Activated CD4-positive, alpha-beta T cell treated with anti-CD3 and anti-CD28 coated beads, Interleukin-2, amount 50 U/mL, for 24 hours (primary cell): ENCODE measurements around the gene PTK7.

Experiments
- DNase-seq, 2 donors: peaks; one replicate each; pipeline ENCODE4 v3.0.0-alpha.2; 2020; ENCODE audit warnings: low read depth in 1 of 2, low spot score in 1 of 2

The PTK7 gene

GRCh38 chr6:43086022-43086658 lies 10.0 kb downstream of the PTK7 start:
- DNase-seq, result no peak

GRCh38 chr6:43088654-43089056 lies 12.5 kb downstream of the PTK7 start:
- DNase-seq, result no peak

GRCh38 chr6:43089467-43089866 lies 13.4 kb downstream of the PTK7 start:
- DNase-seq, result no peak

DNA sequence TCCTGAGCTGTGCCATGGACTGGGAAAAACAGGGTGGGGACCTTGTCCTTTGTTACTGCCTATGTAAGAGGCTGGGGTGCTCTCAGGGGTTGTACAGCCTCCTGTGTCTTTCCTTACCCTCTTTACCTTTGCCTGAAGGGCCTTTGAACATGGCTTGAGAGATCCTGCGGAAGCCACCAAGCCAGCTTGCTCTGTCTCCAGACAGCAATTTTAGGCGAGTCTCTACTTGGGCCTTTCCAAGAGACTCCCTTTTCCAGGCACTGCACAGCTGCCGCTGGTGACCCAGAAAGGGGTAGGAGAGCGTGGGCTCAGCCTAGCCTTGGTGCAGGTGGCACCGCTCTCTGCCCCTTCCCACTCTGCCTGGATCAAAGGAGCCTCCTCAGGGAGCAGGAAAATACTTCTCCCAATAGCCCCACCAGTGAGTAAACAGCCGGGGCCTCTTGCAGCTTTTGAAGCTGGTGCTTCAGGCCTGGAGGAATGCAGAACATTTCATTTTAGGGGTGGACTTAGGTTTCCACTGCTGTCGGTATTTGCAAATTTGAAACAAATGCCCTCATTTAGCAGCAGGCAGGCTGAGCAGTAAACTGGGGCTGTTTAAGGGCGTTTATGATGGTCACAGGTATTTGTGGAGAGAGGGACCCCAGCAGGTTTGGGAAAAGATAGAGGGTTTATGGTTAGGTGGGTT lies 13.9 kb downstream of the PTK7 start:
- no peak for DNase-seq

DNA sequence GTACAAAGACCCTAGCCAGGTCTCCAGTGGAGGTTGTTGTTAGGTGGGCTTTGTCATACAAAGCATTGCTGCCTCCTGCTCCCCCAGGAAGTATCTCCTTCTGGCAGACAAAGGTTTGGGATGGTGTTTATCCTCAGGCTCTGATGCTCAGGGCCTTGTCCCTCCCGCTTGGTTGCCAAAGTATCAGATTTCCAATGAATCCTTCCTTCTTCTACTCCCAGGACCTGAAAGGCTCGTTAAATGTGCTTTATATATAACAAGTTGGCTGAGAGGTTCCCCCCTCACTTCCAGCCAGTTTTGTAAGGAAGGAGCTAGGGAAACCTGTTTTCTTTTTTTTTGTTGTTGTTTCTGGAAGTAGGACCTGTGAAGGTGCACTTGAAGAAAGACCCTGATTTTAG lies 14.4 kb downstream of the PTK7 start:
- no peak for DNase-seq

DNA sequence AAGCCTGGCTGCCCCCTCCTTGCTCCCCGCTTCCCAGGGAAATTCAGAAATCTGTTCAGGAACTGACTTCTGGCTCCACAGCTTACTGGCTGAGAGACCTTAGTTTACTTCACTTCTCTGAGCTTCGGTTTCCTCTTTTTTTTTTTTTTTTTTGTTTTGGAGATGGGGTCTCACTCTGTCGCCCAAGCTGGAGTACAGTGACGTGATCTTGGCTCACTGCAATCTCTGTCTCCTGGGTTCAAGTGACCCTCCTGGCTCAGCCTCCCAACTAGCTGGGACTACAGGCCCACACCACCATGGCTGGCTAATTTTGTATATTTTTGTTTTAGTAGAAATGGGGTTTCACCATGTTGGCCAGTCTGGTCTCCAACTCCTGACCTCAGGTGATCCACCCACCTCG lies 14.9 kb downstream of the PTK7 start:
- DNase-seq, result no peak

DNA sequence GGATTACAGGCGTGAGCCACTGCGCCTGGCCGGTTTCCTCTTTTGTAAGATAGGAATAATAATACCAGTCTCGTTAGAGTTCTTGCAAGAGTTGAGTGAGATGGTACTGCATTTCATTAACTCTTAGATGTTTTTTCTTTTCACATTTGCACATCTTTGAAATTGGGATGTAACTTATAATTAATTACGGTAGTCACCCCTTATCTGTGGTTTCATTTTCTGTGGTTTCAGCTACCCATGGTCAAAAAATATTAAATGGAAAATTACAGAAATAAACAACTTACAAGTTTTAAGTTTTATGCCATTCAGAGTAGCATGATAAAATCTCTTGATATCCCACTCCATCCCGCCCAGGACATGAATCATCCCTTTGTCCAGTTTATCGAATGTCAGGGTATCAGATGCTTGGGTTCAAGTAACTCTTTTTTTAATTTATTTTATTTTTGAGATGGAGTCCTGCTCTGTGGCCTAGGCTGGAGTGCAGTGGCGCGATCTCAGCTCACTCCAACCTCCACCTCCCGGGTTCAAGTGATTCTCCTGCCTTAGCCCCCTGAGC lies 15.4 kb downstream of the PTK7 start:
- DNase-seq, result no peak

GRCh38 chr6:43092635-43093034 lies 16.5 kb downstream of the PTK7 start:
- no peak for DNase-seq

GRCh38 chr6:43093436-43094289 lies 17.5 kb downstream of the PTK7 start:
- no peak for DNase-seq

- no peak for DNase-seq
Measured at GRCh38 chr6:43095939-43096338, 19.8 kb downstream of the PTK7 start.

GRCh38 chr6:43096451-43097097 lies 20.5 kb downstream of the PTK7 start:
- DNase-seq, result no peak

DNA sequence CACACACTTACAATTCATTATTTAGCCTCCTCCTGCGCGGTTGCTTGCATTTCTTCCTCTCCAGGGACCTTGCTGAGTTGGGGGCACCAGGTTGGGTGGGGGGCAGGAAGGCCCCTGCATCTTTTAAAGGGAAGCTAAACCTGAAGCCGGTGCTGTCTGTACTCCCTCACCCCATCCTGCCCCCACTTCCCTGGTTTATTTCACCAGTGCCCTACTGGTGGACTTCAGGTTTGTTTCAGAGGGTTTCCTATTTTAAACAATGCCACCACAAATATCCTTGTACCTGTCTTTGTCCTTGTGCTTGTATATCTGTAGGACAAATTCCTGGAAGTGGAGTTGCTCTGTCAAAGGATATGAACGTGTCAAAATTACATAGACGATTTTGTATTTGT lies 21.0 kb downstream of the PTK7 start:
- DNase-seq, result no peak

- no peak for DNase-seq
Measured at GRCh38 chr6:43097502-43097901, 21.4 kb downstream of the PTK7 start.

- no peak for DNase-seq
Measured at GRCh38 chr6:43101497-43101896, 25.4 kb downstream of the PTK7 start.

DNA sequence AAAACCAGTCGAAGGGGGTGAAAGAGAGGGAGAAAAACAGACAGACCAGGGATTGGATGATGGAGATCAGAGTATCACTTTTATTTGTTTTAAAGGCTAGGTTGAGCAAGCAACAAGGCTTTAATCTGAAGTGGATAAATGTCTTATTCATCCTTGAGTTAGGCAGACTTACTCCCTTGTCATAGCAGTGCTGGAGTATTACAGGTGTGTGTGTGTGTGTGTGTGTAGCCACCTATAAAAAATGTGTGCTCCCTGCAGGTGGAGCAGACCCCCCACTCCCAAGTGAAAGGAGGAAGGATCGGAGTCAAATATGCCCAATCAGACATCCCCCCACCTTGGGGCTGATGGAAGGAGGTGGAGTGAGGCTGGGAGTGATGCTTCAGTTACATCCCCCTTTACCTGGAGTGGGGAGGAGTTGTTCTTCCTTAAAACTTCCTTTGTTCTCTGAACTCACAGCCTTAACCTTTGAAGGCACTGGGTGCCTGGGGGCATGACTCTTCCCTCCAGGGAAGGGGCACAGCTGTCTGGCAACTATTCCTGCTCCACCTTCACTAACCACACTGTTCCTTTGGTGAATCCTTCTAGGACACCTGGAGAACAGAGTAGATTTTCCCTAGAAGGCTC lies 27.3 kb downstream of the PTK7 start:
- no peak for DNase-seq

DNA sequence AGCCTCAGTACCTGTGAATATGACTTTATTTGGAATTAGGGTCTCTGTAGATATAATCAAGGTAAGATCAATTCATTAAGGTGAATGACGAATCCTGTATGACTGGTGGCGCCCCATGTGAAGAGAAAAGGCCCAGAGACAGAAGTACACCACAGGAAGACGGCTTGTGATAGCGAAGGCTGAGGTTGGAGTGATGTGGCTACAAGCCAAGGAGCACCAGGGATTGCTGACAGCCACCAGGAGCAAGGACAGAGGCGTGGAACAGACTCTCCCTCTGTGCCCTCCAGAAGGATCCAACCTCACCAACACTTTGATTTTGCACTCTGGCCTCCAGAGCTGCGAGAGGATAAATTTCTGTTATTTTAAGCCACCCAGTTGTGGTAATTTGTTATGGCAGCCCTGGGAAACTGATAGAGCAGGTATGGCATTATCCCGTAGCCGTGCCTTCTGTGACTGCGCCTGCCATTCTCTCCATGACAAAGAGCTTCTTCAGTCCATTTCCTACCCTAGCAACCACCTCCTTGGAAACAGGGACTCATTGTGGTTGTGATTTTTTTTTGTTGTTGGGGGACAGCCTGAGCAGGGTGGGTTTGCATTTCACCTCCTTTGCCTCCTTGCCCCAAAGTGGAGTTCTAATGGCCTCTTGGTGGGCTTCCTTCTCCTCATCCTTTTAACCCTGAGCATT lies 29.6 kb downstream of the PTK7 start:
- DNase-seq, result no peak

GRCh38 chr6:43107344-43108062 lies 31.4 kb downstream of the PTK7 start:
- DNase-seq, result no peak

- DNase-seq, result no peak
Measured at GRCh38 chr6:43113431-43114260, 37.5 kb downstream of the PTK7 start.

DNA sequence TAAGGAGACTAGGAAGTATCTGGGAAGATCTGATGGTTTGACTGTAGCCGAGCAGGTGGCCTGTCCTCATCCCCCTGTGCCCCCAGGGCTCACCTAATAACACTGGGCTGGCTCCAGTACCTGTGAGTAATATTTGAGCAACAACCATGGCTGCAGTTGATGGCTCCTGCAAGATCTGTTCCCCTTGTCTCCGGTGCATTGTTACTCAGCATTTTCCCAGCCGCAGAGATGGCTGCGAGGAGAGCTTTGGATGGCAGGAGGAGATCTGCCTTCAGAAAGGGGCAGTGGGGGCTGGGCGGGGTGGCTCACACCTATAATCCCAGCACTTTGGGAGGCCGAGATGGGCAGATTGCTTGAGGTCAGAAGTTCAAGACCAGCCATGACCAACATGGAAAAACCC lies 39.3 kb downstream of the PTK7 start:
- DNase-seq, result no peak
